RPMI7951 (cell line): Measurements from ENCODE around the gene RIIAD1. TPM values are rescaled to one million over a fixed set of nuclear protein-coding genes. Genes with fewer than 3 reads are reported as not detected.
A peak's percentile ranks its signal among the peaks of the same experiment; 100 is the strongest.

Experiments used
- DNase-seq: peaks from one replicate; pipeline ENCODE4 v3.0.0-alpha.2; 2012; ENCODE audit warnings: low read depth
- total RNA-seq: library from RNA; depleted of rRNA; stranded (reverse); fragments of >200 nt; shearing (Covaris generic); gene quantifications from 2 replicates; pipeline ENCODE4 v1.2.3, GENCODE V29; 2014

Gene RIIAD1
- total RNA-seq, 1 experiment from 2014 or later, result not detected

GRCh38 chr1:151711044-151711800 lies 10.1 kb upstream of the RIIAD1 start:
- DNase-seq, result no peak

- no peak for DNase-seq
Measured at GRCh38 chr1:151711951-151712350, 9.4 kb upstream of the RIIAD1 start.

GRCh38 chr1:151713044-151713443 lies 8.3 kb upstream of the RIIAD1 start:
- no peak for DNase-seq

DNA sequence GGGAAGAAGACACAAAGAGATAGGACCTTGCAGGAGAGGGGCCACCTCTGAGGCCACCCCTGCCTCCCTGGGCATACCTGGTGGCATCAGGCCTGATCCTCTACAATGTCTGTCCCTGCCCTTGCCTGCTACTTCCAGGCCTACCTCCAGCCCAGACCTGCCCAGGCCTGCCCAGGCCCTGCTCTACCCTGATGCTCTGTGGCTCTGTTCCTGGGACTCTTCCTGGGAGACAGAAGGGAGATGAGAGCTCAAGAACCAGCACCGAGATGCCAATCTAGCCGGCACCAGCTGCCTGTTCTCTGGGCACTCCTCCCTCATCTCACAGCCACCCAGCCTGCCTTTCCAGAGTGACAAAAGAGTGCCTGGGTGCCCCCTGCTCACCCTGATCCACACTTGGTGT lies 7.4 kb upstream of the RIIAD1 start:
- DNase-seq, result no peak

DNA sequence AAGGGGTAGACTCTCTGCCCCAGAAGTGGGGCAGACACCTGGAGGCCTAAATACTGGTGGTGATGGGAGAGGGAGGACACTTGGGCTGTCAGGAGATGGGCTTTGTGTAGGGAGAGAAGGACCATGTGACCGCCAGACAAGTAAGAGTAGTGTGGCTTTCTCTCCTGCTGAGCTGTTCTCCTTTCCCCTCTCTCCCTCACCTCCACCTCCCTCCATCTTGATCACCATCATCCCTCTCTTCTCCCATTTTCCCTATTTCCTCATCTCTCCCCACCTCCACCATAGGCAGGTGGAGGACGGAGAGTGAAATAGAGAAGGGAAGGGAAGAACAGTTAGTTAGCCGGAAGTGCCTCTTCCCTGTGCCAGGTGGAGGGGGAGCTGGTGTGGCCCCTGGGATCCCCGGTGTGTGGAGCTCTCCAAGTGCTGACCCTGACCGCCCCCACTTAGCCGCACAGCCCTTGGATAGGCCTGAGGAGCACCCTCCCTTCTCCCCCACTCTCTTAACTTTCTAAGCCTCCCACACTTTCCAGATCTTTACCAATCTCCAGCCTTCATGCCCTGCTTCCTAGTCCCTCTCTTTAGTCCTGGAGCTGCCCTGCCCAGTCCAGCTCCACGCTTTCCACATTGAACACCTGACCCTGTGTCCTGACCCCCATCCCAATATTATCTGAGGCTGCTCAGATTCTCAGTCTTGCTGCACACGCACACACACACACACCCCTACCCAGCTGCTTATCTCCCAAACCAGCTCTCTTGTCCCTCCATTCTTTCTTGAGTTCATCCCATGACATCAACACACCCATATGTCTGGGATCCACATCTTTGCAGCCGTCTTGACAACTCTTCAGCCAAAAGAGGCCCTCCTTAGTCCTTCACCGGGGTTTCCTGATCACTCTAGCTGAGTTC lies 6.2 kb upstream of the RIIAD1 start:
- DNase-seq, result no peak

DNA sequence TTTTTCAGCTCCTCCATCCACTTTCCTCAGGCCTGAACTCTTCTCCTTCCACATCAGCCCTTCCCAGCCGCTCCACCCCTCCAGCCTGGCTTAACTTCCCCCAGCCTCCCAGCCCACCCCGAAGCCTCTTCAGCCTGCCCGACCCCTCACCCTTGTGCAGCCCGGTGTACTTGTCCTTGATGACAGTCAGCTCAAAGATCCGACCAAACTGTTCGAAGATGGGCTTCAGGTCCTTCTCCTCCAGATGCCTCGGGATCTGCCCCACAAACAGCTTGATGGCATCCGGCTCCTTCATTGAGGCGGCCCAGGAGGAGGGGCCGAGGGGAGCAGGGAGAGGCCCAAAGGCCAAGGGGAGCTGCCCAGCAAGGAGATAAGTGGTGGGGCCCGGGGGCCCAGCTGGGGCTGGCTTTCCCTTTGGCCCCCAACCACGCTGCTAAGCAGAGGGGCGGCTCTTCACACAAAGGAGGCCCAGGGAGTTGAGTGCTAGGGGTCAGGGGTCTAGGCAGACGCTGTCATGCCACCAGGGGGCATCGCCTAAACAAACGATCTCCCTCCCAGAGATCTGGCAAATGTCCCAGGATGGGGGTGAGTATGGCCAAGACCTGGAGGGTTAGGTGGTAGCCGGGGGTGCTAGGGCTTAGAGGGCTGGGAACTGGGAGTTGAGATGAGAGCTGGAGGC lies 5.5 kb upstream of the RIIAD1 start:
- DNase-seq, result no peak

DNA sequence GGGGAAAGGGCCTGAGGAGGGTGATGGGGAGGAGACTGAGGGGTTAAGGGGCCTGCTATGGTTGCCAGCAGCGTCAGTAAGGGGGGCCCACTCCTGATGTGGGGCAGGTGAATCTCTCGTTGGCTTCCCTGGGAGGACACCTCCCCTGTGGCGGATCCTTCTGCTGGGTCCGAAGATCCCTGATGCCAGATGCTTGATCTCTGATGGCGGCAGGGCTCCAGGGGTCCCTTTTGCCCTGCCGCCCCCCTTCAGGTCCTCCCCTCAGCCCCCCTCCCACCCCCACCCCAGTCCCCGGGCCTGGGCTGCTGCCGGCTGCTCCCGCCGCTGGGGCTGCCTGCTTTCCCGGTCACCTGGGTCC lies 4.9 kb upstream of the RIIAD1 start:
- DNase-seq, result no peak

DNA sequence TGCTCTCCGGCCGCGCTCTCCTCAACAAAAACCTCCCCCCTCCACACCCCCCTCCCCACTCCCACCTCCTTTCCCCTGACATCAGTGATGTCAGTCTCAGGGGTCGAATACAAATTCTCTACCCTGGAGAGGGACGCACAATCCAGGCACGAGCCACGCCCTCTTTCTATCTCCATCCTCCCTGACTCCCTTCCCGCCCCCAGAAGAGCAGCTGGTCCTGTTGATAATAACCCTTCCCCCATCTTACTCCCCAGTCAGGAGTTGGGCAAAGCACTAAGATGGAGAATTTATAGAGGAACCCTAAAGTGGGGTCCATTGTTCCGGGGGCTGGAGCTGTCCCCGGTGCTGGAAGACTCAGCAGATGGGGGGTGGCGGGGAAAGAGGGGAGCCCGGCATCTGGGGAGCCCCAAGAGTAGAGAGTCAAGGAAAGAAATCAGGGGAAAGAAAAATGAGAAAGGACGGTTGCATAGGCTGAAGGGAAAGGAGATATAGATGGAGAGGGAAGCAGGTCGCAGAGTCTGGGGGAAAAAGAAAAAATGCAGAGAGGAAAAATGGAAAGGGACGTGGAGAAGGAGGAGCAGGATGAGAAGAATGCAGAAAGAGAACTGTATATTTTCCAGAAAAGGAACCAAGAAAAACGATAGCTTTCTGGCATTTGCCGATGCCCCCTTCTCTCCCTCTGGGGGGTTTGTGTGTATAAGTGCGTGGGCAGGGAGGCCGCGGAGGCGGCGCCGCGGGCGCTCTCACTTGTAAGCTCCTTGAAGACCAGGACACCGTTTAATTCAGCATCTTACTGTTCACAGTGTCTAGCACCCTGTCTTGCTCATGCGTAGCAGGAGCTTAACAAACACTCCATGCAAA lies 4.3 kb upstream of the RIIAD1 start, which contains the start of gene CELF3:
CELF3 (minus strand) TSS at position 33 of the 861 bp plus-strand sequence. CDS start 783 bp downstream, outside the sequence.
- DNase-seq, result no peak

GRCh38 chr1:151718011-151718431 lies 3.3 kb upstream of the RIIAD1 start:
- DNase-seq, result no peak

GRCh38 chr1:151718666-151719065 lies 2.7 kb upstream of the RIIAD1 start:
- no peak for DNase-seq

GRCh38 chr1:151720125-151720524 lies 1.2 kb upstream of the RIIAD1 start:
- no peak for DNase-seq

- peak; percentile 41 for DNase-seq
Measured at GRCh38 chr1:151720554-151720953, 768 bp upstream of the RIIAD1 start.

GRCh38 chr1:151721788-151722510 lies 627 bp downstream of the RIIAD1 start:
- no peak for DNase-seq

DNA sequence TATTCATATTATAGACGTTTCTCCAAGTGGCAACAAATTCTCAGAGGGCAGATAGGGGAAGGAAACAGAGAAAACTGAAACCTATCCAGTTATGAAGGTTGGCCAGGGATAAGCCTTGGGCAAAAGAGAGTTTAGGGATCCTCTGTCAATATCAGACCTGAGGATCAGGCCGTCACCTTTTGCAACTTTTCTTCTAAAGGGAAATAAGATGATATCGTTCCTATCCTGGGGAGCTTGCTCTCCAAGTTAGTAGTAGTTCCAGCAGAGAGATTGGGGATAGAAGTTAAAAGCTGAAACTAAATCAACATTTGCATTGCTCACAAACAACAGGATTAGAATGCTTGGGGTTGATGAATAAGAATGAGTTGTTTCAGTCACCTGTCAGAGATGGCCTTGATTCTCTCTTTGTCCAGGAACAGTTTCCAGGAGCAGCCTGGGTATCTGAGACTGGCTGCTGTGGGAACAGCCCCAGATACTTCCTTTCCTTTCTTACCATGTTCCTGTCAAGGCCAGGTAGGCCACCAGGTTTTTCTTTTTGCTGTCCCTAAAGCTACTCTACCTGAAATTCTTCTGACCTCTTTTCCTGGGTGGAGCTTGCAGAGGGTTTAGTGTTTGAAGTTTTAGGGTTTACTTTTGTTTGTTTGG lies 2.5 kb downstream of the RIIAD1 start:
- no peak for DNase-seq

- peak; percentile 54 for DNase-seq
Measured at GRCh38 chr1:151728151-151729054, 7.1 kb downstream of the RIIAD1 start.

DNA sequence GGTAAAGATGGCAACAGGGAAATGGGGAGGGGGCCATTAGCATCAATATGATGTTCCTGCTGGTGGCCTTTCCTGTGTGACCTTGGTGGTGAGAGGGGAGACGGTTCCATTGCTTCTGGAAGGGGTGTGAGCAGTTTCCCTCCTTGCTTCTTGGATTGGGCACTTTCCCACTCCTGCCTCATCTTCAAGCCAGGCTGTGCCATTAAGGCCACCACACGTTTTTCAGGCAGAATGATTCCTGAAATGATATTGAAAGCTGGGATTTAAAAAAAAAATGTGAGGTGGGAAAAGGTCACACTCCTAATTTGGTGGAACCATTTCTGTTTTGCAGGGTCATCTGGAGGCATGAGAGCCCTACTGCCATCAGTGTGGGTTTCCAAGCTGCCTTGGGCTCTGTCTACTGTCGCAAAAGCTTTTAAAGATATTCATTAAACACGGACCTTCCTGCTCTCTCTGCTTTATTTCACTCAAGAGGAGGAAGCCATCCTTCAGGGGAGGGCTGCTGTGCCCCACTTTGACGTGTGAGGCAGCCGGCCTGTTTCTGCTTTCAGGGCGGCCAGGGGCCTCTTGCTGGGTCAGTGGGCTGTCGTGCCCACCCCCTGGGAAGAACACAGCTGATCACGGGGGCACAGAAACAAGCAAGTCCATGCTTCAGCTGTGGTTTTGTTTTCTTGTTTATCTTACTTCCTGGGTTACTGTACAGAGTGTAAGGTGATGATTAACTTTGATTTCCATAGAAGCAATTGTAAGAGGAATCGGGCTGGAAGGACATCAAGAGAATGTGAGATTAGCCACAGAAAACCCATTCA lies 8.0 kb downstream of the RIIAD1 start:
- no peak for DNase-seq

DNA sequence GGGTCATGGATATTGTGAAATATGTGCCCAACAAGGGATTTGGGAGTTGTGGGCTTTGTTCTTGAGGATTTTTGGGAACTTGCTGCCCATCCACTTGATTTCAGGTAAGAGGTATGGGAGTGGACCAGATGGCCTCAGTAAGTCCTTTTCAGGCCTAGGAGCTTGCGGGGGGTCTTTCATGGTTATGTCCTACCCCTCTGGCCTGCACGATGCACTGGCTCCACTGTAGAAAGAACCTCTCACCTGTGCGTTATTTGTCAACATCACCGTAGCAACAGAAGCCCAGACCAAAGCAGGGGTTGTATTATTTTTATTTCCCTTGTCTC lies 8.6 kb downstream of the RIIAD1 start:
- no peak for DNase-seq

- no peak for DNase-seq
Measured at GRCh38 chr1:151733126-151733525, 11.8 kb downstream of the RIIAD1 start.
